ENCODE measurements around the gene DDX54.

DNA sequence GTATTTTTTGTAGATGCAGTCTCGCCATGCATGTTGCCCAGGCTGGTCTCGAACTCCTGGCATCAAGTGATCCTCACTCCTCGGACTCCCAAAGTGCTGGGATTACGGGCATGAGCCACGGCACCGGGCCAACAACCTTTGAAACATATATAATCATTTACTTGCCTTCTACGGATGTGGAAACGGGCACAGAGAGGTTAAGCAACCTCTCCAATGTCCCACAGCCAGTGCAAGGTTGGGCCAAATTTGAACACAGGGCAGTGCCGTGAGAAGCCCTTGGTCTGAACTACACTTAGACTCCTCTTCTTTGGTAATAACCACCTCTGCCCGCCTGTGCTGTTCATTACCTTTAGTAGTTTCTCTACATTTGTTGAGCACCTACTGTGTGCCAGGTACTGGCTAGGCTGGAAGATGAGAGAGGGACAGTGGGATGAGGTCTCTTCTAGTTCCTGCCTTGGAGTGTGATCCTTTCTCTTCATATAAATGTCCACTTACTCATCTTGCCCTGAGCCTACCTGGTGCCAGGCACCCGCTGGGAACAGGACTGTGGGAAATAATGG lies 2.2 kb downstream of the DDX54 start:
- no peak for TF ChIP-seq POLR2A (IDR thresholded peaks at IDR 0.05)
- TF ChIP-seq, protein P1, sequence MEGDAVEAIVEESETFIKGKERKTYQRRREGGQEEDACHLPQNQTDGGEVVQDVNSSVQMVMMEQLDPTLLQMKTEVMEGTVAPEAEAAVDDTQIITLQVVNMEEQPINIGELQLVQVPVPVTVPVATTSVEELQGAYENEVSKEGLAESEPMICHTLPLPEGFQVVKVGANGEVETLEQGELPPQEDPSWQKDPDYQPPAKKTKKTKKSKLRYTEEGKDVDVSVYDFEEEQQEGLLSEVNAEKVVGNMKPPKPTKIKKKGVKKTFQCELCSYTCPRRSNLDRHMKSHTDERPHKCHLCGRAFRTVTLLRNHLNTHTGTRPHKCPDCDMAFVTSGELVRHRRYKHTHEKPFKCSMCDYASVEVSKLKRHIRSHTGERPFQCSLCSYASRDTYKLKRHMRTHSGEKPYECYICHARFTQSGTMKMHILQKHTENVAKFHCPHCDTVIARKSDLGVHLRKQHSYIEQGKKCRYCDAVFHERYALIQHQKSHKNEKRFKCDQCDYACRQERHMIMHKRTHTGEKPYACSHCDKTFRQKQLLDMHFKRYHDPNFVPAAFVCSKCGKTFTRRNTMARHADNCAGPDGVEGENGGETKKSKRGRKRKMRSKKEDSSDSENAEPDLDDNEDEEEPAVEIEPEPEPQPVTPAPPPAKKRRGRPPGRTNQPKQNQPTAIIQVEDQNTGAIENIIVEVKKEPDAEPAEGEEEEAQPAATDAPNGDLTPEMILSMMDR (IDR thresholded peaks at IDR 0.05) = no peak

Data from body of pancreas (tissue), 4 donors.